Activated naive CD8-positive, alpha-beta T cell treated with anti-CD3 and anti-CD28 coated beads for 36 hours (primary cell): ENCODE data around the gene TMEM41B. TPM values are rescaled to one million over a fixed set of nuclear protein-coding genes. Genes with fewer than 3 reads are reported as not detected.
"Not testable (repeated sequence)": the region's sequence is repeated elsewhere in the genome, so short reads cannot be mapped to it uniquely, and the experiment has no call there.

ENCODE experiments used
- DNase-seq: peaks from one replicate; pipeline ENCODE4 v3.0.0; 2021
- H3K27ac Mint-ChIP-seq: one replicate; pipeline ENCODE4 v1.8.0; 2022; ENCODE audit warnings: mild to moderate bottlenecking, moderate library complexity, mixed read lengths
- H3K27me3 Mint-ChIP-seq: one replicate; pipeline ENCODE4 v1.8.0; 2022; ENCODE audit warnings: mild to moderate bottlenecking, mixed read lengths
- H3K36me3 Mint-ChIP-seq: one replicate; pipeline ENCODE4 v1.8.0; 2021; ENCODE audit warnings: mild to moderate bottlenecking, mixed read lengths
- H3K4me1 Mint-ChIP-seq: one replicate; pipeline ENCODE4 v1.8.0; 2021; ENCODE audit warnings: mixed read lengths
- H3K4me3 Mint-ChIP-seq: one replicate; pipeline ENCODE4 v1.8.0; 2022; ENCODE audit warnings: mild to moderate bottlenecking, moderate library complexity, mixed read lengths
- H3K9me3 Mint-ChIP-seq: one replicate; pipeline ENCODE4 v1.8.0; 2022; ENCODE audit warnings: mixed read lengths
- total RNA-seq, 2 experiments: library from RNA; stranded (reverse); gene quantifications; one replicate each; pipeline ENCODE4 v1.2.3, GENCODE V29; 2021

TMEM41B gene
- total RNA-seq, 2 experiments from 2014 or later = 20.1 to 20.5 TPM

GRCh38 chr11:9318442-9319376 lies 4.3 kb upstream of the TMEM41B start:
- not testable (repeated sequence) for H3K4me1 Mint-ChIP-seq, H3K36me3 Mint-ChIP-seq, H3K27me3 Mint-ChIP-seq, DNase-seq, H3K4me3 Mint-ChIP-seq, H3K9me3 Mint-ChIP-seq, H3K27ac Mint-ChIP-seq

- no peak for DNase-seq
- H3K36me3 Mint-ChIP-seq = peaks cover 11% of the 10 kb centered on the region
- H3K4me1 Mint-ChIP-seq = peaks cover 25% of the 10 kb centered on the region
- peaks cover 3% of the 10 kb centered on the region for H3K27me3 Mint-ChIP-seq
- no peaks in the 10 kb centered on the region for H3K9me3 Mint-ChIP-seq
- H3K4me3 Mint-ChIP-seq = no peak overlapping the region
- no peak overlapping the region for H3K27ac Mint-ChIP-seq
Observed at GRCh38 chr11:9316334-9316733, 1.9 kb upstream of the TMEM41B start.

- Mint-ChIP-seq H3K4me1 (peaks cover 34% of the 10 kb centered on the region), H3K27ac (peak overlapping the region; percentile 89), H3K27me3 (peaks cover 3% of the 10 kb centered on the region), H3K36me3 (peaks cover 19% of the 10 kb centered on the region), H3K9me3 (peaks cover under 1% of the 10 kb centered on the region), H3K4me3 (peak overlapping the region; percentile 96)
- peak; percentile 10 for DNase-seq
Observed at GRCh38 chr11:9315078-9315688, 790 bp upstream of the TMEM41B start.

GRCh38 chr11:9313648-9314290 lies 624 bp downstream of the TMEM41B start:
- Mint-ChIP-seq H3K36me3 (peaks cover 20% of the 10 kb centered on the region), H3K9me3 (peaks cover 1% of the 10 kb centered on the region), H3K4me1 (peaks cover 38% of the 10 kb centered on the region), H3K27ac (peak overlapping the region; percentile 96), H3K27me3 (peaks cover 3% of the 10 kb centered on the region), H3K4me3 (peak overlapping the region; percentile 96)
- no peak for DNase-seq

GRCh38 chr11:9310485-9311090 lies 3.8 kb downstream of the TMEM41B start:
- no peak overlapping the region for H3K4me3 Mint-ChIP-seq
- peaks cover 47% of the 10 kb centered on the region for H3K4me1 Mint-ChIP-seq
- peaks cover 5% of the 10 kb centered on the region for H3K9me3 Mint-ChIP-seq
- H3K36me3 Mint-ChIP-seq = peaks cover 30% of the 10 kb centered on the region
- DNase-seq = no peak
- H3K27me3 Mint-ChIP-seq = no peaks in the 10 kb centered on the region
- no peak overlapping the region for H3K27ac Mint-ChIP-seq

- Mint-ChIP-seq H3K36me3 (peaks cover 9% of the 10 kb centered on the region), H3K9me3 (peaks cover 3% of the 10 kb centered on the region), H3K27me3 (no peaks in the 10 kb centered on the region), H3K27ac (no peak overlapping the region), H3K4me1 (peaks cover 17% of the 10 kb centered on the region), H3K4me3 (no peak overlapping the region)
- DNase-seq = no peak
Observed at GRCh38 chr11:9304178-9304577, 10.2 kb downstream of the TMEM41B start.

GRCh38 chr11:9302448-9302847 lies 11.9 kb downstream of the TMEM41B start:
- Mint-ChIP-seq H3K4me3 (no peak overlapping the region), H3K36me3 (peaks cover 7% of the 10 kb centered on the region), H3K27me3 (no peaks in the 10 kb centered on the region), H3K4me1 (peaks cover 12% of the 10 kb centered on the region), H3K27ac (no peak overlapping the region), H3K9me3 (no peaks in the 10 kb centered on the region)
- DNase-seq = no peak

GRCh38 chr11:9301720-9302119 lies 12.7 kb downstream of the TMEM41B start:
- Mint-ChIP-seq H3K4me1 (peaks cover 8% of the 10 kb centered on the region), H3K27ac (no peak overlapping the region), H3K4me3 (no peak overlapping the region), H3K27me3 (no peaks in the 10 kb centered on the region), H3K36me3 (peaks cover 3% of the 10 kb centered on the region), H3K9me3 (no peaks in the 10 kb centered on the region)
- DNase-seq = no peak

GRCh38 chr11:9293646-9294045 lies 20.7 kb downstream of the TMEM41B start:
- no peak overlapping the region for H3K4me3 Mint-ChIP-seq
- no peaks in the 10 kb centered on the region for H3K9me3 Mint-ChIP-seq
- no peak for DNase-seq
- no peak overlapping the region for H3K27ac Mint-ChIP-seq
- peaks cover 8% of the 10 kb centered on the region for H3K4me1 Mint-ChIP-seq
- H3K36me3 Mint-ChIP-seq = peaks cover 3% of the 10 kb centered on the region
- no peaks in the 10 kb centered on the region for H3K27me3 Mint-ChIP-seq

GRCh38 chr11:9285850-9286587 lies 28.4 kb downstream of the TMEM41B start:
- H3K27ac Mint-ChIP-seq = no peak overlapping the region
- H3K36me3 Mint-ChIP-seq = peaks cover 11% of the 10 kb centered on the region
- H3K4me1 Mint-ChIP-seq = peaks cover 12% of the 10 kb centered on the region
- H3K27me3 Mint-ChIP-seq = no peaks in the 10 kb centered on the region
- H3K9me3 Mint-ChIP-seq = no peaks in the 10 kb centered on the region
- no peak for DNase-seq
- no peak overlapping the region for H3K4me3 Mint-ChIP-seq

- H3K4me1 Mint-ChIP-seq = peaks cover 15% of the 10 kb centered on the region
- peak overlapping the region; percentile 72 for H3K27ac Mint-ChIP-seq
- H3K4me3 Mint-ChIP-seq = peak overlapping the region; percentile 48
- H3K27me3 Mint-ChIP-seq = no peaks in the 10 kb centered on the region
- H3K9me3 Mint-ChIP-seq = no peaks in the 10 kb centered on the region
- peaks cover 19% of the 10 kb centered on the region for H3K36me3 Mint-ChIP-seq
- peak; percentile 63 for DNase-seq
Observed at GRCh38 chr11:9280655-9281301, 33.6 kb downstream of the TMEM41B start.

- Mint-ChIP-seq H3K27me3 (no peaks in the 10 kb centered on the region), H3K9me3 (no peaks in the 10 kb centered on the region), H3K27ac (no peak overlapping the region), H3K4me3 (no peak overlapping the region), H3K4me1 (peaks cover 22% of the 10 kb centered on the region), H3K36me3 (peaks cover 12% of the 10 kb centered on the region)
- no peak for DNase-seq
Observed at GRCh38 chr11:9277176-9277575, 37.2 kb downstream of the TMEM41B start.

GRCh38 chr11:9276571-9276970 lies 37.8 kb downstream of the TMEM41B start:
- Mint-ChIP-seq H3K27ac (no peak overlapping the region), H3K27me3 (no peaks in the 10 kb centered on the region), H3K9me3 (no peaks in the 10 kb centered on the region), H3K4me1 (peaks cover 22% of the 10 kb centered on the region), H3K4me3 (no peak overlapping the region), H3K36me3 (peaks cover 12% of the 10 kb centered on the region)
- DNase-seq = no peak
